NCI-H446 (cell line): ENCODE measurements around the gene STIMATE.

Experiments used
- DNase-seq, 2 experiments: peaks; one replicate each; lab custom pipeline; 2025; lab: John Stamatoyannopoulos, UW

STIMATE gene

GRCh38 chr3:52817221-52817620 lies 80.1 kb downstream of the STIMATE start:
- no peak for DNase-seq

- DNase-seq, result no peak
Measured at GRCh38 chr3:52816654-52817053, 80.7 kb downstream of the STIMATE start.

- no peak for DNase-seq
Measured at GRCh38 chr3:52816199-52816598, 81.1 kb downstream of the STIMATE start.

- no peak for DNase-seq
Measured at GRCh38 chr3:52813810-52814209, 83.5 kb downstream of the STIMATE start.

- DNase-seq, result no peak
Measured at GRCh38 chr3:52811452-52812011, 85.8 kb downstream of the STIMATE start.

GRCh38 chr3:52810923-52811322 lies 86.4 kb downstream of the STIMATE start:
- DNase-seq, result no peak

GRCh38 chr3:52809662-52810377 lies 87.5 kb downstream of the STIMATE start:
- DNase-seq, result no peak

GRCh38 chr3:52809149-52809548 lies 88.2 kb downstream of the STIMATE start:
- DNase-seq, result no peak

GRCh38 chr3:52805270-52806039 lies 91.9 kb downstream of the STIMATE start:
- no peak for DNase-seq

GRCh38 chr3:52801839-52802238 lies 95.5 kb downstream of the STIMATE start:
- DNase-seq, result no peak

GRCh38 chr3:52800079-52800478 lies 97.3 kb downstream of the STIMATE start:
- no peak for DNase-seq

GRCh38 chr3:52798978-52799476 lies 98.3 kb downstream of the STIMATE start:
- DNase-seq, result no peak

- DNase-seq, result no peak
Measured at GRCh38 chr3:52798376-52798977, 98.9 kb downstream of the STIMATE start.

GRCh38 chr3:52796411-52796810 lies 100.9 kb downstream of the STIMATE start:
- no peak for DNase-seq

GRCh38 chr3:52795298-52795900 lies 101.9 kb downstream of the STIMATE start:
- DNase-seq, result no peak

- peak in 1 of 2 experiments; percentile 33 for DNase-seq
Measured at GRCh38 chr3:52794612-52795099, 102.7 kb downstream of the STIMATE start, which contains the start of gene ITIH3. ITIH3 (plus strand) TSS chr3:52794796; CDS start chr3:52794804, 8 bp downstream.

- DNase-seq, result no peak
Measured at GRCh38 chr3:52793702-52794611, 103.4 kb downstream of the STIMATE start.

- DNase-seq, result peak; percentile 85 to 89
Measured at GRCh38 chr3:52792961-52793695, 104.2 kb downstream of the STIMATE start.

- DNase-seq, result no peak
Measured at GRCh38 chr3:52792413-52792812, 104.9 kb downstream of the STIMATE start.

GRCh38 chr3:52791928-52792327 lies 105.4 kb downstream of the STIMATE start:
- no peak for DNase-seq
